ENCODE results near the gene FCRL5. TPM values are rescaled to one million over a fixed set of nuclear protein-coding genes. Genes with fewer than 3 reads are reported as not detected.
A peak's percentile ranks its signal among the peaks of the same experiment; 100 is the strongest.

Gene FCRL5
- total and polyA plus RNA-seq, 10 of the 15 experiments (the other 5 are each of a cell fraction or from before 2014, with no cell fraction given), result 1.1 to 136 (median 7.0) TPM

DNA sequence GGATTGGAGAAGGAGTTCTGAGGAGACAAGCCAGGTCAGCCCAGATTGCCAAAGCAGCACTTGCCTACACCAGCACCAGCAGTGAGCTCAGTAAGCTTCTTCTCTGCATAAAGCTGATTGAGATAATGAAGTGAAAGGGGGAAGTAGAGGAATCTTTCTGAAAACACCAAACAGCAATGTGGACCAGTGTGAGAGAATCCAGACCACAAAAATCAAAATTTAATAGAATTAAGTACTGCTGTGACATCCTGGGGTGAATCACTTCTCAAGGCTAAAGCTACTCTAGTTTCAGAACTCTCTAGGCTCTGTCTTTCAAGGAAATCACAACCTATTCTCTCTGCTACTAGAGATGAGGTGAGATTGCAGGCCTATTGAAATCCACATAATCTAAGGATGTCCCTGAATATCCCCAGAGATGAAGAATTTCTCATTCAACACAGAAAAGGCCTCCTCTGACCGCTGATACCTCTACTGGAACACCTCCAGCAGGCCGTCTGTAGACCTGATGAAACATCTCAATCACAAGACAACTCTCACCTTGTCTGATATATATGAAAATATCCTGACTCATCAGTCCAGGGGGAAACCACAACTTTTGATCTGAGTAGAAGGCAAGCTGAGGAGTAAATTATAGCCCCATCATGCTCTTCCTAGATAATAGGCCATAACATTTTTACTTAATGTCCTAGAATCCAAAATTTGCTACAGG is 45.8 kb upstream of the FCRL5 start, which contains the start of gene FCRL4:
Gene FCRL4 (minus strand): TSS at position 127 of the 709 bp plus-strand sequence. CDS start 141 bp downstream, outside the sequence.
- ATAC-seq (peak; percentile 60), FAIRE-seq (peak; percentile 56), DNase-seq (ENCODE audit: low read depth, low spot score) (peak; percentile 66)
- SMC1A ChIA-PET (ENCODE audit: uncharacterized antibody, unreplicated experiment), result interaction anchor here (0.6 to 1.2 kb wide), 5 partner anchors 10 to 55 kb away, joined by 3 to 4 read pairs (median 3); no protein-coding TSS in a partner anchor
- H2AFZ ChIP-seq (ENCODE audit: control insufficient read depth, low read depth, low read length), result no peak within 1 kb of the TSS
- no peaks in the 10 kb centered on the region for H3K27me3 ChIP-seq (replicated peaks in 1 of 2; ENCODE audit: control insufficient read depth in 2 of 2, insufficient read depth in 2 of 2, low read length in 1 of 2)
- 0% methylated on average over 2 of the region's 2 CpGs for WGBS (ENCODE audit: insufficient coverage, insufficient replicate concordance, low lambda C conversion rate, missing lambda C conversion rate)
- intact Hi-C loops (cut with micrococcal nuclease; ENCODE audit: unreplicated experiment) (loop anchor here (2.0 kb wide), 1 partner anchor 55 kb away; no protein-coding TSS in a partner anchor), in situ Hi-C loops (cut with MboI) (no loop called here)
- RAD21 ChIA-PET (ENCODE audit: unreplicated experiment), result interaction anchor here (0.6 to 0.8 kb wide), 3 partner anchors 18 to 85 kb away, joined by 3 to 5 read pairs (median 3); no protein-coding TSS in a partner anchor
- no peaks in the 10 kb centered on the region for H4K20me1 ChIP-seq (ENCODE audit: control insufficient read depth, insufficient read depth)
- H3K4me1 ChIP-seq (ENCODE audit: control insufficient read depth, insufficient read depth, low read length), result peaks cover 35% of the 10 kb centered on the region
- no peaks in the 10 kb centered on the region for H3K79me2 ChIP-seq (ENCODE audit: control insufficient read depth, insufficient read depth, low read length)
- H3K9me3 ChIP-seq (replicated peaks; ENCODE audit: control insufficient read depth, insufficient read depth, low read length), result no peaks in the 10 kb centered on the region
- H3K4me3 ChIP-seq, result no peak within 1 kb of the TSS
- no peak within 1 kb of the TSS; the same call in 1 of the 2 replicates for H3K27ac ChIP-seq (ENCODE audit: control insufficient read depth, insufficient read depth)
- no peaks in the 10 kb centered on the region for H3K36me3 ChIP-seq (ENCODE audit: control insufficient read depth in 2 of 2, insufficient read depth in 2 of 2, low read length in 1 of 2)
- CTCF ChIA-PET, result interaction anchor here (1.2 to 2.4 kb wide), 4 partner anchors 17 to 93 kb away, joined by 3 to 11 read pairs (median 4); no protein-coding TSS in a partner anchor
- H3K9ac ChIP-seq (ENCODE audit: control insufficient read depth, insufficient read depth, low read length), result no peak within 1 kb of the TSS
- peak within 1 kb of the TSS; percentile 64 for H3K4me2 ChIP-seq (ENCODE audit: control insufficient read depth, insufficient read depth)
- POLR2A ChIA-PET, result interaction anchor here (1.2 kb wide), 1 partner anchor 47 kb away, joined by 4 read pairs; no protein-coding TSS in a partner anchor
- no TSS peak for BruUV-seq (replicated peaks)
- TF ChIP-seq, protein P1, sequence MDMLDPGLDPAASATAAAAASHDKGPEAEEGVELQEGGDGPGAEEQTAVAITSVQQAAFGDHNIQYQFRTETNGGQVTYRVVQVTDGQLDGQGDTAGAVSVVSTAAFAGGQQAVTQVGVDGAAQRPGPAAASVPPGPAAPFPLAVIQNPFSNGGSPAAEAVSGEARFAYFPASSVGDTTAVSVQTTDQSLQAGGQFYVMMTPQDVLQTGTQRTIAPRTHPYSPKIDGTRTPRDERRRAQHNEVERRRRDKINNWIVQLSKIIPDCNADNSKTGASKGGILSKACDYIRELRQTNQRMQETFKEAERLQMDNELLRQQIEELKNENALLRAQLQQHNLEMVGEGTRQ (IDR thresholded peaks at IDR 0.05; ENCODE audit: borderline replicate concordance, low read depth, low read length), result no peak
- TF ChIP-seq, protein P2, sequence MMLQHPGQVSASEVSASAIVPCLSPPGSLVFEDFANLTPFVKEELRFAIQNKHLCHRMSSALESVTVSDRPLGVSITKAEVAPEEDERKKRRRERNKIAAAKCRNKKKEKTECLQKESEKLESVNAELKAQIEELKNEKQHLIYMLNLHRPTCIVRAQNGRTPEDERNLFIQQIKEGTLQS (IDR thresholded peaks at IDR 0.05; ENCODE audit: borderline replicate concordance, extremely low read depth, low read depth, low read length), result no peak
- peak; percentile 35; the same call in 1 of the 2 replicates for TF ChIP-seq SPI1 (IDR thresholded peaks at IDR 0.05; ENCODE audit: borderline replicate concordance, insufficient read depth, low read depth, low read length)
- TF ChIP-seq ATF7 (IDR thresholded peaks at IDR 0.05; ENCODE audit: low read depth), result 0 out of 2 replicates have a peak, but pooled peaks have one; percentile 13
- peak; percentile 57; the same call in 1 of the 2 replicates for TF ChIP-seq IKZF1 (conservative IDR thresholded peaks at IDR 0.05)
- 0 out of 2 replicates have a peak, but pooled peaks have one; percentile 39 for TF ChIP-seq DPF2 (IDR thresholded peaks at IDR 0.05)
- 0 out of 2 replicates have a peak, but pooled peaks have one; percentile 5 for TF ChIP-seq TCF12 (IDR thresholded peaks at IDR 0.05; ENCODE audit: low read depth, low read length)
- no peak for TF ChIP-seq KLF5 (IDR thresholded peaks at IDR 0.05; ENCODE audit: partially characterized antibody)
- TF ChIP-seq ASH2L (IDR thresholded peaks at IDR 0.05; ENCODE audit: borderline replicate concordance, low read depth), result no peak
- TF ChIP-seq IKZF2 (IDR thresholded peaks at IDR 0.05), result peak in 1 of 2 experiments; percentile 38; a peak in 1 of 4 replicates
- peak in 1 of 2 experiments; percentile 10; a peak in 1 of 4 replicates for TF ChIP-seq ETV6 (conservative IDR thresholded peaks at IDR 0.05 in 1 of 2, IDR thresholded peaks at IDR 0.05 in 1 of 2; ENCODE audit: borderline replicate concordance in 1 of 2, low read depth in 1 of 2)
- 0 out of 2 replicates have a peak, but pooled peaks have one; percentile 13 for TF ChIP-seq GABPA (IDR thresholded peaks at IDR 0.05; ENCODE audit: low read depth)
- peak; percentile 50; the same call in 1 of the 3 replicates for TF ChIP-seq POU2F2 (IDR thresholded peaks at IDR 0.05; ENCODE audit: borderline replicate concordance, low read depth, low read length)
- TF ChIP-seq MLLT1 (IDR thresholded peaks at IDR 0.05), result no peak
- TF ChIP-seq NR2F1 (conservative IDR thresholded peaks at IDR 0.05), result peak; percentile 80
- TF ChIP-seq JUNB (IDR thresholded peaks at IDR 0.05), result peak; percentile 75
- TF ChIP-seq IRF4 (IDR thresholded peaks at IDR 0.05; ENCODE audit: low read depth, low read length), result 0 out of 2 replicates have a peak, but pooled peaks have one; percentile 44
- peak; percentile 36; the same call in 1 of the 2 replicates for TF ChIP-seq PAX5 (IDR thresholded peaks at IDR 0.05; ENCODE audit: borderline replicate concordance, low read depth, low read length)
- TF ChIP-seq NFIC (IDR thresholded peaks at IDR 0.05; ENCODE audit: low read depth, low read length), result peak; percentile 79
- peak; percentile 76 for TF ChIP-seq MTA2 (IDR thresholded peaks at IDR 0.05; ENCODE audit: low read depth)

All from GM12878 (cell line).